H9 (cell line): Measurements from ENCODE around the gene ATP8A1. TPM values are rescaled to one million over a fixed set of nuclear protein-coding genes. Genes with fewer than 3 reads are reported as not detected.

Experiments
- DNase-seq: peaks from one replicate; pipeline ENCODE4 v3.0.0-alpha.2; 2017
- H2AFZ ChIP-seq: one replicate; pipeline ENCODE4 v1.6.1; 2013; ENCODE audit warnings: mild to moderate bottlenecking, low read length, control low read depth, moderate library complexity
- H2AK5ac ChIP-seq: 2 replicates; pipeline ENCODE4 v1.6.1; 2013; ENCODE audit warnings: low read length, control low read depth, mixed read lengths; ENCODE audit not compliant: insufficient read length
- H2BK120ac ChIP-seq: one replicate; pipeline ENCODE4 v1.6.1; 2013; ENCODE audit warnings: low read depth, mild to moderate bottlenecking, low read length, control low read depth, inconsistent platforms; ENCODE audit not compliant: poor library complexity, severe bottlenecking
- H2BK12ac ChIP-seq: 2 replicates; pipeline ENCODE4 v1.6.1; 2013; ENCODE audit warnings: low read length, control low read depth, mixed read lengths, low read depth; ENCODE audit not compliant: insufficient read length
- H2BK15ac ChIP-seq: 2 replicates; pipeline ENCODE4 v1.6.1; 2013; ENCODE audit warnings: low read depth, low read length, control low read depth
- H2BK20ac ChIP-seq: one replicate; pipeline ENCODE4 v1.6.1; 2013; ENCODE audit warnings: low read depth, mild to moderate bottlenecking, low read length, control low read depth, inconsistent platforms; ENCODE audit not compliant: poor library complexity, severe bottlenecking
- H2BK5ac ChIP-seq: 2 replicates; pipeline ENCODE4 v1.6.1; 2013; ENCODE audit warnings: low read length, control low read depth, mixed read lengths; ENCODE audit not compliant: insufficient read length
- H3K14ac ChIP-seq: 2 replicates; pipeline ENCODE4 v1.6.1; 2013; ENCODE audit warnings: low read length, control low read depth; ENCODE audit not compliant: insufficient read depth
- H3K18ac ChIP-seq: 2 replicates; pipeline ENCODE4 v1.6.1; 2013; ENCODE audit warnings: low read depth, mild to moderate bottlenecking, mixed read lengths, low read length, control low read depth; ENCODE audit not compliant: insufficient read length
- H3K23ac ChIP-seq: 2 replicates; pipeline ENCODE4 v1.6.1; 2013; ENCODE audit warnings: low read length, control low read depth, mixed read lengths, low read depth; ENCODE audit not compliant: insufficient read length
- H3K23me2 ChIP-seq: 2 replicates; pipeline ENCODE4 v1.6.1; 2013; ENCODE audit warnings: low read depth, mild to moderate bottlenecking, mixed read lengths, low read length, control low read depth; ENCODE audit not compliant: insufficient read length, poor library complexity, severe bottlenecking
- H3K27ac ChIP-seq: 2 replicates; pipeline ENCODE4 v1.5.1; 2013; ENCODE audit warnings: low read length, control low read depth, mixed read lengths, low read depth; ENCODE audit not compliant: insufficient read length
- H3K27me3 ChIP-seq: 2 replicates; pipeline ENCODE4 v1.6.1; 2013; ENCODE audit warnings: low read length, control low read depth, inconsistent platforms; ENCODE audit not compliant: insufficient read depth
- H3K4ac ChIP-seq: 2 replicates; pipeline ENCODE4 v1.6.1; 2013; ENCODE audit warnings: low read depth, mild to moderate bottlenecking, control low read depth, inconsistent platforms, low read length, moderate library complexity
- H3K4me1 ChIP-seq: 2 replicates; pipeline ENCODE4 v1.6.1; 2013; ENCODE audit warnings: low read length, control low read depth, inconsistent platforms; ENCODE audit not compliant: insufficient read depth
- H3K4me2 ChIP-seq: 2 replicates; pipeline ENCODE4 v1.6.1; 2013; ENCODE audit warnings: low read length, control low read depth, mixed read lengths; ENCODE audit not compliant: insufficient read length, insufficient read depth
- H3K56ac ChIP-seq: 2 replicates; pipeline ENCODE4 v1.6.1; 2013; ENCODE audit warnings: low read depth, mild to moderate bottlenecking, mixed read lengths, low read length, control low read depth; ENCODE audit not compliant: insufficient read length
- H3K79me1 ChIP-seq: 2 replicates; pipeline ENCODE4 v1.6.1; 2013; ENCODE audit warnings: low read depth, mild to moderate bottlenecking, moderate library complexity, low read length, control low read depth, inconsistent platforms; ENCODE audit not compliant: insufficient read depth, poor library complexity, severe bottlenecking
- H3K79me2 ChIP-seq: 2 replicates; pipeline ENCODE4 v1.6.1; 2013; ENCODE audit warnings: low read length, control low read depth, inconsistent platforms; ENCODE audit not compliant: insufficient read depth
- H3K9ac ChIP-seq: 2 replicates; pipeline ENCODE4 v1.6.1; 2013; ENCODE audit warnings: low read length, control low read depth, mixed read lengths; ENCODE audit not compliant: insufficient read length; ENCODE audit errors: extremely low read depth
- H3K9me3 ChIP-seq: one replicate; pipeline ENCODE4 v1.6.1; 2013; ENCODE audit warnings: low read depth, low read length, inconsistent platforms; ENCODE audit not compliant: control insufficient read depth
- H3T11ph ChIP-seq: one replicate; pipeline ENCODE4 v1.6.1; 2013; ENCODE audit warnings: mild to moderate bottlenecking, low read length, control low read depth, inconsistent platforms
- H4K20me1 ChIP-seq: one replicate; pipeline ENCODE4 v1.6.1; 2013; ENCODE audit not compliant: control insufficient read depth, insufficient read length, insufficient read depth
- H4K5ac ChIP-seq: 2 replicates; pipeline ENCODE4 v1.6.1; 2013; ENCODE audit warnings: low read depth, mild to moderate bottlenecking, mixed read lengths, low read length, control low read depth; ENCODE audit not compliant: insufficient read length
- H4K8ac ChIP-seq: replicated peaks from 2 replicates; pipeline ENCODE4 v1.6.1; 2013; ENCODE audit warnings: low read length, control low read depth, mixed read lengths, low read depth; ENCODE audit not compliant: insufficient read length
- H4K91ac ChIP-seq: 2 replicates; pipeline ENCODE4 v1.6.1; 2013; ENCODE audit warnings: low read depth, mild to moderate bottlenecking, moderate library complexity, mixed read lengths, low read length, control low read depth; ENCODE audit not compliant: insufficient read length
- H3K27ac Mint-ChIP-seq, 3 experiments: 2 replicates in 2 of 3; 3 replicates in 1 of 3; pipeline ENCODE4 v1.8.0; 2020 to 2021; ENCODE audit warnings: mixed read lengths in 3 of 3, mild to moderate bottlenecking in 1 of 3, moderate library complexity in 1 of 3
- H3K27me3 Mint-ChIP-seq: 2 replicates; pipeline ENCODE4 v1.8.0; 2021; ENCODE audit warnings: low read depth, mild to moderate bottlenecking, moderate library complexity, mixed read lengths
- H3K36me3 Mint-ChIP-seq, 3 experiments: 2 replicates in 2 of 3; 3 replicates in 1 of 3; pipeline ENCODE4 v1.8.0; 2020 to 2021; ENCODE audit warnings: low read depth in 3 of 3, mixed read lengths in 3 of 3; ENCODE audit not compliant: insufficient read depth in 1 of 3
- H3K4me1 Mint-ChIP-seq, 2 experiments: 2 replicates each; pipeline ENCODE4 v1.8.0; 2020; ENCODE audit warnings: mixed read lengths in 2 of 2
- H3K4me3 Mint-ChIP-seq, 2 experiments: 2 replicates in 1 of 2; 3 replicates in 1 of 2; pipeline ENCODE4 v1.8.0; 2020 to 2021; ENCODE audit warnings: mild to moderate bottlenecking in 2 of 2, mixed read lengths in 2 of 2, moderate library complexity in 1 of 2
- H3K9me3 Mint-ChIP-seq, 2 experiments: 2 replicates in 1 of 2; 3 replicates in 1 of 2; pipeline ENCODE4 v1.8.0; 2020; ENCODE audit warnings: mild to moderate bottlenecking in 2 of 2, mixed read lengths in 2 of 2, moderate library complexity in 1 of 2
- CTCF ChIP-seq: fragments of 200-600 bp; sonication (generic); conservative IDR thresholded peaks from 3 replicates; pipeline ENCODE4 v1.8.0; 2021; ENCODE audit warnings: antibody characterized with exemption, mild to moderate bottlenecking
- WGBS: extraction: QIAGEN DNeasy Blood & Tissue Kit; methylation state at CpG from one replicate; pipeline ENCODE4 v1.1.7; 2013; ENCODE audit warnings: missing lambda C conversion rate, low lambda C conversion rate, mixed read lengths; ENCODE audit not compliant: insufficient read length; ENCODE audit errors: extremely low coverage; 5-methylcytosine and 5-hydroxymethylcytosine counted together
- total RNA-seq: library from RNA; stranded (reverse); gene quantifications from 2 replicates; pipeline ENCODE4 v1.2.1, GENCODE V29; 2021

Gene ATP8A1
- total RNA-seq, 1 experiment from 2014 or later, result 5.1 TPM

GRCh38 chr4:42543126-42543525 lies 113.8 kb downstream of the ATP8A1 start:
- Histone ChIP-seq H3K4me1 (no peaks in the 10 kb centered on the region), H4K5ac (no peak overlapping the region), H4K8ac (no peak overlapping the region), H2BK12ac (no peak overlapping the region), H3K9me3 (no peaks in the 10 kb centered on the region), H3K4ac (no peak overlapping the region), H2BK15ac (no peak overlapping the region), H2AK5ac (no peak overlapping the region), H3K27me3 (no peaks in the 10 kb centered on the region), H4K91ac (no peak overlapping the region), H3K79me1 (no peaks in the 10 kb centered on the region), H3K18ac (no peak overlapping the region), H3K23ac (no peak overlapping the region), H3K9ac (no peak overlapping the region), H3K27ac (no peak overlapping the region), H3K4me2 (no peak overlapping the region), H3K56ac (no peak overlapping the region), H2BK120ac (no peak overlapping the region), H3T11ph (no peak overlapping the region), H2BK20ac (no peak overlapping the region), H3K79me2 (no peaks in the 10 kb centered on the region), H3K14ac (no peak overlapping the region), H2AFZ (no peak overlapping the region), H4K20me1 (no peaks in the 10 kb centered on the region), H2BK5ac (no peak overlapping the region), H3K23me2 (no peaks in the 10 kb centered on the region)
- Mint-ChIP-seq H3K36me3 (peaks cover 0 to 7% (median 5%) of the 10 kb centered on the region in 3 experiments; a peak in 4 of 7 replicates), H3K27ac (no peak overlapping the region), H3K27me3 (no peaks in the 10 kb centered on the region), H3K4me3 (no peak overlapping the region), H3K9me3 (no peaks in the 10 kb centered on the region), H3K4me1 (no peaks in the 10 kb centered on the region)
- WGBS, result no CpG with 5 or more reads among the region's 1 CpG
- no peak for TF ChIP-seq CTCF
- no peak for DNase-seq
